CD4-positive, alpha-beta T cell treated with Interleukin-15 for 1 hour (primary cell): ENCODE results near the gene RABGGTA.

Experiments
- DNase-seq: peaks from one replicate; pipeline ENCODE4 v3.0.0-alpha.2; 2020

The RABGGTA gene, protein sequence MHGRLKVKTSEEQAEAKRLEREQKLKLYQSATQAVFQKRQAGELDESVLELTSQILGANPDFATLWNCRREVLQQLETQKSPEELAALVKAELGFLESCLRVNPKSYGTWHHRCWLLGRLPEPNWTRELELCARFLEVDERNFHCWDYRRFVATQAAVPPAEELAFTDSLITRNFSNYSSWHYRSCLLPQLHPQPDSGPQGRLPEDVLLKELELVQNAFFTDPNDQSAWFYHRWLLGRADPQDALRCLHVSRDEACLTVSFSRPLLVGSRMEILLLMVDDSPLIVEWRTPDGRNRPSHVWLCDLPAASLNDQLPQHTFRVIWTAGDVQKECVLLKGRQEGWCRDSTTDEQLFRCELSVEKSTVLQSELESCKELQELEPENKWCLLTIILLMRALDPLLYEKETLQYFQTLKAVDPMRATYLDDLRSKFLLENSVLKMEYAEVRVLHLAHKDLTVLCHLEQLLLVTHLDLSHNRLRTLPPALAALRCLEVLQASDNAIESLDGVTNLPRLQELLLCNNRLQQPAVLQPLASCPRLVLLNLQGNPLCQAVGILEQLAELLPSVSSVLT

GRCh38 chr14:24271134-24271833 is at the start of gene RABGGTA:
Gene RABGGTA (minus strand): TSS chr14:24271597. CDS start chr14:24271115, 482 bp downstream.
- peak; percentile 96 for DNase-seq

DNA sequence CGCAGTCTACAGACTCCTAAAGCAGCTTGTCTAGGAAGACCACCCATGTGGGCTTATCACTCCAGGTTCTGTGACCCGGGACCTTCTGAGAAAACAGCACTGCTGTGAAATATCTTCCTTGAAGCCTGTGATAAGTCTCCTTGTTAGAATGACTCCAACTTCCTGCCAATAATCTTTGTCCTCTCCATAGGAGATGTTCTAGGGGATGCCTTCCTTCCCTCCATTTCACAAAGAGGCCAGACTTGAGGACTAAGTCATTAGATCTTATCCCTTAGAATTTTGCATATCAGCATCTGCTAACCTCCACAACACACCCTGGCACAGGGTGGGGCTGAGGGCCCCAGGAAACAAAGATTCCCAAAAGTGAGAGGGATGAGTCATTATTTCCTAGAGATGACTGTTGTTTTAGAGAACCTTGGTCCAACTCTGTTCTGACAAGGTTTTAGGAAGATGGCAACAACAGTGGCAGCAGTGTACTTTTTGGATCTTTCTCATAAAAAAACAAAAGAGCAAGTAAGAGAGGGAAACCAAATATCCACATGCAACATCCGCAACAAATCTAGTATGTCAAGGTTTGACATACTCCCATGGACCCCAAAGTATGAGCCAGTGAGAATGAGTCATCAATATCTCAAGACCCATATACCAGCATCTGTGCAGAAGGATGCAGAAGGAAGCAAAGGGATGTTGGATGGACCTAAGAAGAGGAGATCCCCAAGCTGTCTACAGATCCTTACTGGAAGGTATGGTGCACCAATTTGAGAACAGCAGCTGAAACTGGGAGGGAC is 45.9 kb upstream of the RABGGTA start:
- no peak for DNase-seq

- DNase-seq: no peak
Measured at GRCh38 chr14:24316597-24316950, 45.2 kb upstream of the RABGGTA start.

GRCh38 chr14:24315807-24316596 is 44.6 kb upstream of the RABGGTA start:
- no peak for DNase-seq

- DNase-seq: no peak
Measured at GRCh38 chr14:24315243-24315806, 43.9 kb upstream of the RABGGTA start.

DNA sequence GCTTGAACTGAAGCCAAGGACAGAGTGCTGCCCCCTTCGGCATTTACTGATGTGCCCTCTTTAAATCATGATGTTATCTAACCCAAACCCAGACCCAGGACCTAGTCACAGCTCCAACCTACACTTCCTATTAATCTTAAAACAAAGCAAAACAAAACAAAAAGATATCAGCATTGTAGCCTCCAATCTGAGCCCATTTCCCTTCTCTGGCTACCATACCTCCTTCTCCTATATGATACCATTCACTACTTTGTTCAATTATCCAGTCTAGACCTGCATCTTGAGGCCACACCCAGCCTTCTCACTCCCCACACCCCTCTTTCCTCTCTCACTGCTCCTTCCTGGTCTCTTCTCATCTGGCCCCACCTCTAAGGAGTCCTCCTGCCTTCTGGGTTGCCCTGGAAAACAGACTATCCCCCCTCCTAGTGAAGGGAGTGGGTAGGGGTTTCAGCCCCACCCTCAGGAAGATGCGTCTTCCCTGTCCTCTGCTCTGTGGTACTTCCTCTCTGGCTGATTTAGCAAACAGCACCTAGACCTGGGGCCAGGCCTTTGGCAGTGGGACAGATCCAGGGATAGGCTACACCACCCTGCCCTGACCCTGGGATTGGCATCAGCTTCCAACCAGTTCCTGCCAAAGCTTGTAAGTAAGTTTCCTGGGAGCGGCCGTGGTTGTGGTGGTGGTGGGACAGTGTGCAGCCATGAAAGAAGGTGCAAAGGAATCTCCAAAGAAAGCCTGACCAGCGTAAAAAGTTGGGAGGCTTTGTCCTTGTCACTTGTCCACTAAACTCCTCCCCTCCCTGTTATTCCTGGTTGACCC is 43.2 kb upstream of the RABGGTA start:
- no peak for DNase-seq

DNA sequence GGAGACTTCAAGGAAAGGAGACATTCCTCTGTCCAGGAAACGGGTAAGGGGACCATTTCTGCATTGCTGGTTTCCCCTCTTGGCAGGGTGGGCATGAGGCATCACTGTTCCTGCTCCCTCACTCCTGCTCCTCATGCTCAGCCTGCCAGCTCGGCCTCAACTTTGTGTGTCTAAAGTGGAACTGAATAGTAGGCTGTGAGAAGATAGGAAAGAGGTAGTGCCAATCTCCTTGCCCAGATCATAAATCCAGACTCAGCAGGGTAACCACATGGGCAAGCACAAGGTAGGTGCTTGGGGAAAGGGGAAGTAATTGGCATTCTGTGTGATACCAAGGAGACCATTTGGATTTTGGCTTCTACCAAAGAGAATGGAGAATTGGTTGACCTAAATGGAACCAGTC is 42.5 kb upstream of the RABGGTA start:
- no peak for DNase-seq

DNA sequence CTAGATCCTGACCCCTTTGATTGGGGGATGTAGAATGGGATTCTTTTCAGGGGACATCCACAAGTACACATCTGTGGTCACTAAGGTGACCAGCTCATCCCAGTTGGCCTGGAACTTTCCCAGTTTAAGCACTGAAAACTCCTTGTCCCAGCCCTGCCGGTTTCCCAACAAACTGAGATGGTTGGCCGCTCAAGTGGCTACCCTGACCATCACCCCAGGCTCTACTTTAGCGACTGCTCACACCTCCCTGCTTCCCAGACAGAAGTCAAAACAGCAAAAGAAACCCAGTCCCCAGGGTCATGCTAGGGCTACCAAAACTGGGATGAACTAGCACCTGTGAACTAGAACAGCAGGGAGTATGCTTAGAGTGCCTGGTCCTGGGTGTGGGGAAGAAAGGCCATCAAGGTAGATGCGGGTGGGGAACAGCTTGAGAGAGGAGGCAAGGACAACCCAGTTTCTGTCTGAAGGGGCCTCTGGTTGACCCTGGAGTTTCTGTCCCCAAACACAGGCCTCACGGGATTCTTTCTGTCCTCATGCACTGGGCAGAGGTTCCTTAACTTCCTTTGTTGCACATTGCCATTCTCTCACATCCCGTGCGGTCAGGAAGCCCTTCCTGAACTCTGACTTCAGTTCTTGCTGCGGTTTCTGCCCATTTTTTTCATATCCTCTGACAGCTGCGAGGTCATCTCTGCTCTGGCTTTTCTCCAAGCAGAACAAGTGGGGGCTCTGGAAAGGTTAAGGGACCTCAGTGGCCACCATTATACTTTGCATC is 41.5 kb upstream of the RABGGTA start:
- peak; percentile 53 for DNase-seq

GRCh38 chr14:24311837-24312615 is 40.6 kb upstream of the RABGGTA start:
- DNase-seq: no peak

DNA sequence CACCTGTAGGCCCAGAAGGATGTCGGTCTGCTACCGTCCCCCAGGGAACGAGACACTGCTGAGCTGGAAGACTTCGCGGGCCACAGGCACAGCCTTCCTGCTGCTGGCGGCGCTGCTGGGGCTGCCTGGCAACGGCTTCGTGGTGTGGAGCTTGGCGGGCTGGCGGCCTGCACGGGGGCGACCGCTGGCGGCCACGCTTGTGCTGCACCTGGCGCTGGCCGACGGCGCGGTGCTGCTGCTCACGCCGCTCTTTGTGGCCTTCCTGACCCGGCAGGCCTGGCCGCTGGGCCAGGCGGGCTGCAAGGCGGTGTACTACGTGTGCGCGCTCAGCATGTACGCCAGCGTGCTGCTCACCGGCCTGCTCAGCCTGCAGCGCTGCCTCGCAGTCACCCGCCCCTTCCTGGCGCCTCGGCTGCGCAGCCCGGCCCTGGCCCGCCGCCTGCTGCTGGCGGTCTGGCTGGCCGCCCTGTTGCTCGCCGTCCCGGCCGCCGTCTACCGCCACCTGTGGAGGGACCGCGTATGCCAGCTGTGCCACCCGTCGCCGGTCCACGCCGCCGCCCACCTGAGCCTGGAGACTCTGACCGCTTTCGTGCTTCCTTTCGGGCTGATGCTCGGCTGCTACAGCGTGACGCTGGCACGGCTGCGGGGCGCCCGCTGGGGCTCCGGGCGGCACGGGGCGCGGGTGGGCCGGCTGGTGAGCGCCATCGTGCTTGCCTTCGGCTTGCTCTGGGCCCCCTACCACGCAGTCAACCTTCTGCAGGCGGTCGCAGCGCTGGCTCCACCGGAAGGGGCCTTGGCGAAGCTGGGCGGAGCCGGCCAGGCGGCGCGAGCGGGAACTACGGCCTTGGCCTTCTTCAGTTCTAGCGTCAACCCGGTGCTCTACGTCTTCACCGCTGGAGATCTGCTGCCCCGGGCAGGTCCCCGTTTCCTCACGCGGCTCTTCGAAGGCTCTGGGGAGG is 39.5 kb upstream of the RABGGTA start, which contains the start of gene LTB4R:
TSS of gene LTB4R (plus strand) at position 857 of the 959 bp plus-strand sequence. CDS start 4,150 bp downstream, outside the sequence.
- DNase-seq: peak; percentile 77

GRCh38 chr14:24310265-24310645 is 38.9 kb upstream of the RABGGTA start:
- no peak for DNase-seq

DNA sequence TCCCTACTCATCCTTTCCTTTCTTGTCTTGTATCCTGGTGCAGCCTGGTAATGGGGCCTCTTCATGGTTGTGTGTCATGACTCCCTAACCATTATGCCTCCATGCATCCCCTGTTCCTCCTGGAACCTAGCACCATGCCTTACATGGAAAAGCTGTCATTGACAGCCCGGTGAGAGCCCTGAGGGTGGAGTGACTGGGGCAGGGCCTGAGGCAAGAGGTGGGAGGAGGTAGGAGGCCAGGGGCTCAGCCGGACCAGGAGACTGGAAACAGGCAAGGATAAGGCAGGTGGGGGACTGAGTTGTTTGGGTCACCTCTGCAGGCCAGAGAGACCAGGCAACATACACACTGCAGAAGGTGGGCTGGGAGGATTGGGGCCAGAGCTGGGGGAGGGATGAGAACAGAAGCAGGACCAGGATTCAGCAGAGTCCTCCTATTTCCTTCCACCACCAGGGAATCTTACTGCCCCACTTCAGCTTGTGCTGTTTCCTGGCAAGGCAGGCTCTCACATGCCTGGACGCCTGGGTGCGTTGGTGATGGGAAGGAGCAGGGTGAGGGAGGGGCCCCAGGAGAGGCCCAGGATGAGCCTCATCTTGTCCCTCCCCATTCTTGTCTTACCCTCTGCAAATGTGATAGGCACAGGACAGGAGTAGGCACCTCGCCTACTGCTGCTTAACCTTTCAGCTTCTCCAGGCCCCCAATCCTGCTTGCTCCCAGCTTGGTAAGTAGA is 38.3 kb upstream of the RABGGTA start, which contains the start of gene LTB4R2:
TSS of gene LTB4R2 (plus strand) at position 603 of the 727 bp plus-strand sequence. CDS start 525 bp downstream, outside the sequence.
- no peak for DNase-seq

DNA sequence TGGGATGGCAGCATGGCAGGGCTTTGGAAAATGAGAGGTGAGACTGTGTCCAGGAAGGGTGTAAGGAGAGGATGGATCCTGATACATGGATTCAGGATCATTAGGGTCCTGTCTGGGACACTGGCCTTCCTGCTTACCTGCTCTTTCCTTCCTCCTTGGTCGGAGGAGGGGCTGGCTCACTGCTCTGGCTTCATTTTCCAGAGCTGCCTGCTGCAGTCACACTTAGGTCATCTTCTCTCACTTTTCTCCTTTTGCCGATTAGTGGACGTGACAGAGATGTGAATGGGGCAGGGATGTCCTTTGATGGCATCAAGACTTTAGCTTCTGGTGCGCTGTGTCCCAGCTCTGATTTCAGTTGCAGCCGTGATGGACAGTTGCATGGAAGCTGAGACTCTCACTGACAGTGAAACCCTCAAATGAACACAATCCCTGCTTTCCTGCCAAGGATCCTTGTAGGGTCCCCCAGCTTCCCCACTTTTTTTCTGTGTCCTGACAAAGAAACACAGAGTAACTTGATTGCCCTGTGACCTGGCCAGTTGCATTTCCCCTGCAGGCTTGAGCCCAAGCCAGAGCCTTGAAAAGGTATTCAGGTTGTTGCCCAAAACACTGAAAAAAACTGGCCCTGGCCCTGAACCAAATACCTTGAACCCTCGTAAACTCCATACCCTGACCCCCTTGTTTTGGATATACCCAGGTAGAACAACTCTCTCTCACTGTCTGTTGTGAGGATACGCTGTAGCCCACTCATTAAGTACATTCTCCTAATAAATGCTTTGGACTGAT is 37.1 kb upstream of the RABGGTA start:
- no peak for DNase-seq

DNA sequence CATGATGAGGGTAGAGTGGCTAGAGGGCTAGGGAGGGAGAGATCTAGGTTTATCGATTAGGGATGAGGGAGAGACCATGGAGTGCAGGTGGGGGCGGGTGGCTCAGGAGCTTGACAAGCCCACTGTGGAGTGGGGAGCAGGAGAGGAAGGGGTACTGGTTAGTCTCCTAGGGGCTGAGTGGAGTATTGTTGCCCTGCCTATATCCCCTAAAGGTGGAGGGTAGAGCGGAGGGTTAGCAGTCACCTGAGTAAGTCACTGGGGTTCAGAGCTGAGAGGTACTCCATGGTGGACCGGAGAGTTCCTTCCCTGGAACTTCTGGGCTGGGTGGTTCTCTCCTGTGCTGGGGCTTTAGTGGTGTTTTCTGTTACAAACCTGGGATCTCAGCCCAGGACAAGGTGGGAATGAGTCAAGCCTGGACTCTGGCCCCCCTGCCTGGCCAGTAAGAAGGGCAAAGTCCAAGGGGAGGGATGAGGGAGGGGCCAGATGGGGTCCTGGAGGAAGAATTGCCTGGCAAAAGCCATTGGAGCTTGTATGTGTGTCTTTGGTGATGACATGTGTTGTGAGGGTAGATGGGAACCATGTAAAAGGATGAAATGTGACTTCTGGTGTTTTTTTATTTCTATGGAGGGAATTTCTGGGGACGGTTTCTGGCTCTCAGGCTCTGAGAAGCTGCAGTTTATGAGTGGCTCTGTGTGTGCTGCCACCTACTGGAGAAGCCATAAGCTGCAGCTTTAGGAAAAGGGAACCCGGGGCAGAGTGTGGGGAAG is 36.4 kb upstream of the RABGGTA start, which contains the start of gene CIDEB:
TSS of gene CIDEB (minus strand) at position 403 of the 767 bp plus-strand sequence. CDS start at position 284, 119 bp downstream.
- peak; percentile 63 for DNase-seq

DNA sequence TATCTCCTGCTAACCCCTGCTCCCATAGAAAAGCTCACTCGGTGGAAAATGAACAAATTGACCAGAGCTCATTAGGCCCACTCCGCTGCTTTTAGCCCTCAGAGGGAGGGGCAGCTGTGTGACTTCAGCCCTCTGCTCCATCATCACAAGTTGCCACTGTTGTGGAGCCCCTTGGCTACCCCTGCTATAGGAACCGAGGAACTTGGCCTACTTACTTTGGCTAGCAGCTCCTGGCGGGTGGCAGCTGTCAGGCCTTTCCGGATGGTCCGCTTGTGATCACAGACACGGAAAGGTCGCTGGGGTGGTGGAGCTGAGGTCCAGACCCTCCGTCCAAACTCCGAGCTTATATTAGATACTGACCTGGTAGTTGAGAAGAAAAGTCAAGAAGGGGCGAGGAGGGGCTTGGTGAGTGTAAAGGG is 35.8 kb upstream of the RABGGTA start:
- DNase-seq: no peak
